Central memory CD8-positive, alpha-beta T cell (primary cell): ENCODE measurements around the gene ZC3H8.

Source experiments
- ATAC-seq: fragments of 150-1000 bp; cut with Tn5 transposase; replicated peaks from 2 replicates; pipeline ENCODE4 v1.10.0; 2022; ENCODE audit warnings: mild to moderate bottlenecking, moderate FRiP score, moderate number of reproducible peaks; ENCODE audit not compliant: poor library complexity, severe bottlenecking; ENCODE audit errors: extremely low read depth
- DNase-seq, 2 donors: peaks; one replicate each; pipeline ENCODE4 v3.0.0; 2021; ENCODE audit warnings: low spot score in 2 of 2
- H3K27ac Mint-ChIP-seq: one replicate; pipeline ENCODE4 v1.8.0; 2022; ENCODE audit warnings: low read depth, mild to moderate bottlenecking, moderate library complexity, mixed read lengths
- H3K27me3 Mint-ChIP-seq: one replicate; pipeline ENCODE4 v1.8.0; 2022; ENCODE audit warnings: mixed read lengths
- H3K36me3 Mint-ChIP-seq: one replicate; pipeline ENCODE4 v1.8.0; 2022; ENCODE audit warnings: mild to moderate bottlenecking, moderate library complexity, mixed read lengths; ENCODE audit not compliant: insufficient read depth
- H3K4me1 Mint-ChIP-seq: one replicate; pipeline ENCODE4 v1.8.0; 2022; ENCODE audit warnings: mixed read lengths
- H3K4me3 Mint-ChIP-seq: one replicate; pipeline ENCODE4 v1.8.0; 2022; ENCODE audit warnings: mild to moderate bottlenecking, moderate library complexity, mixed read lengths
- H3K9me3 Mint-ChIP-seq: one replicate; pipeline ENCODE4 v1.8.0; 2022; ENCODE audit warnings: mixed read lengths

The ZC3H8 gene

DNA sequence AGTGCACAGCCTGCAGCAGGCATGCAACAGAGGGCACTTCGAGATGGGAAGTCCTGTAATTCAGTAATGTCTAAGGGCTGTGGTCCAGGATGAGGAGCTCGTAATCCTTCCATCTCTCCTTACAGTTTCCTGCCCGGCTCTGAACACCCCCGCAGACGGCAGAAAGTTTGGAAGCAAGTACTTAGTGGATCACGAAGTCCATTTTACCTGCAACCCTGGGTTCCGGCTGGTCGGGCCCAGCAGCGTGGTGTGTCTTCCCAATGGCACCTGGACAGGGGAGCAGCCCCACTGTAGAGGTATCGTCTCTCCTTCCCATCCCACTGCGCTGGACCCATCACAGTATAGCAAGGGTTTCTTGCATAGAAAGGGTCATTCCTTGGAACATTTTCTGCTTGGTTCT, 90.0 kb downstream of the ZC3H8 start:
- H3K36me3 Mint-ChIP-seq: peaks cover 3% of the 10 kb centered on the region
- DNase-seq (no peak), ATAC-seq (no peak)
- H3K27ac Mint-ChIP-seq: no peak overlapping the region
- H3K4me1 Mint-ChIP-seq: no peaks in the 10 kb centered on the region
- H3K4me3 Mint-ChIP-seq: no peak overlapping the region
- H3K27me3 Mint-ChIP-seq: no peaks in the 10 kb centered on the region
- no peaks in the 10 kb centered on the region for H3K9me3 Mint-ChIP-seq

DNA sequence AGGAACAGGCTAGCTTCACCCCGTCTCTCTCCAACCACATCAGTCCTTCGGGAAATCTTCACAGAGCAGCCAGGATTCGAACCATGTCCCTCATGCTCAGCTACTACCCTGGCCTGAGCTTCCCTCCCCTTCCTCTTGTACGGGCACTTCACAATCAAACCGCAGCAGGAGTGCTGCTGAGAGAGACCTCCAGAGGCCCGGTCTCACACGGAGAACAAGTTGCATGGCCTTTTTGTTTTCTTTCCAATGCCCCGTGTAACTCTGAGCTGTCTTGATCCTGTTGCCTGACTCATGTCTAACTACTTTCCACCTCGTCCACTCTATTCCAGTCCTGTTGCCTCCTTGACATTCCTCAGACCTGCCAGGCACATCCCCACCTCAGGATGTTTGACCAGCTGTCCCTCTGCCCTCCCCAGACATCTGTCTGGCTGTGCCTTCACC, 91.3 kb downstream of the ZC3H8 start:
- no peaks in the 10 kb centered on the region for H3K9me3 Mint-ChIP-seq
- ATAC-seq (no peak), DNase-seq (no peak)
- H3K4me3 Mint-ChIP-seq: no peak overlapping the region
- no peaks in the 10 kb centered on the region for H3K4me1 Mint-ChIP-seq
- H3K27me3 Mint-ChIP-seq: no peaks in the 10 kb centered on the region
- H3K27ac Mint-ChIP-seq: no peak overlapping the region
- peaks cover 1% of the 10 kb centered on the region for H3K36me3 Mint-ChIP-seq

DNA sequence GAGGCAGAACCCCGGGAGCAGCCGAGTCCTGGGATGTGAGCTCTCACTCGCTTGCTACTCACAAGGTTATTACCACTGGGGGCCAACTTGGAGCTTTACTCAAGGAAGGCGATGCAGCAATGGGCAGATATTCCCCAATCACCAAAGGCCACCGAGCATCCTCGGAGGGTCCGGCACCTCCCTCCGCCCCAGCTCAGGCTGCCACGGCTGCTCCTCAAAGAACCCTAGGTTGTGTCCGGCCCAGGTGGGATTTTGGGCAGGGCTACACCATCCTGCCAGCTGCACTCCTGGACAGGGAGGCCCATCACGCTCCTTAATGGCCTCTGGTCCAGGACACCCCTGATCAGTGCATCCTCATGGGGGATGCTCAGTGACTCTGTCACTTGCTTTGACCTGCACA, 91.9 kb downstream of the ZC3H8 start:
- no peak for ATAC-seq
- Mint-ChIP-seq H3K4me3 (no peak overlapping the region), H3K36me3 (no peaks in the 10 kb centered on the region), H3K27me3 (no peaks in the 10 kb centered on the region), H3K27ac (no peak overlapping the region), H3K4me1 (no peaks in the 10 kb centered on the region), H3K9me3 (no peaks in the 10 kb centered on the region)
- DNase-seq: no peak

DNA sequence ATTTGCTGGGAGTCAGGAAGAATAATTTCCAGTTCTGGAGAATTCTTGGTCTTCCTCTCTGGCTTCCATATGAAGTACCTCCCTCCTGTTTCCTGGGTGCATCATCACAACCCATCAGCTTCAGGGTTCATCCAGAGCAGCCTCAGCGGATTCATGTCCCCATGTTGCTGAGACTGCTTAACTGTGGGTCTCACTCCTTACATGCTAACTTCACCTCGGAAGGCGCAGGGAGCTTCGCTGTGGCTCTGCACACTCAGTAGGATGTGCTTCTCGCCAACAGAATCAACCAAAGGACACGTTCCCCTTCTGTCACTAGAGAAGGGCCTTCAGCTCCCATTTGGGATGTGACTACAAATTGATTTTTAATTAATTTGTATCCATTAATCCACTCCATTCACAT, 92.5 kb downstream of the ZC3H8 start:
- no peak overlapping the region for H3K27ac Mint-ChIP-seq

More for the DNA sequence above, 92.5 kb downstream of the ZC3H8 start:
- Mint-ChIP-seq H3K4me1 (no peaks in the 10 kb centered on the region), H3K4me3 (no peak overlapping the region), H3K36me3 (no peaks in the 10 kb centered on the region), H3K9me3 (no peaks in the 10 kb centered on the region), H3K27me3 (no peaks in the 10 kb centered on the region)
- ATAC-seq: no peak
- DNase-seq: no peak
